Activated CD4-positive, alpha-beta memory T cell treated with anti-CD3 and anti-CD28 coated beads, Interleukin-2, amount 10 ng/mL, durations not matched to agents 7 days and 5 days (primary cell): ENCODE measurements around the gene PLN. TPM values are rescaled to one million over a fixed set of nuclear protein-coding genes. Genes with fewer than 3 reads are reported as not detected.
A peak's percentile ranks its signal among the peaks of the same experiment; 100 is the strongest.

Source experiments
- CTCF ChIA-PET: fragments of 350-600 bp; sonication (Branson Sonifier 250); formaldehyde crosslinking; loops from one replicate; lab custom pipeline; 2021; ENCODE audit warnings: antibody characterized with exemption, inconsistent platforms; lab: Charles Lee
- POLR2A ChIA-PET: fragments of 350-600 bp; sonication (Branson Sonifier 250); formaldehyde crosslinking; loops from one replicate; lab custom pipeline; 2021; ENCODE audit warnings: antibody characterized with exemption; lab: Charles Lee
- DNase-seq: peaks from one replicate; pipeline ENCODE4 v3.0.0-alpha.2; 2020
- H3K27ac Mint-ChIP-seq: one replicate; pipeline ENCODE4 v1.8.0; 2021; ENCODE audit warnings: mild to moderate bottlenecking, mixed read lengths
- H3K27me3 Mint-ChIP-seq: one replicate; pipeline ENCODE4 v1.8.0; 2021; ENCODE audit warnings: mixed read lengths
- H3K36me3 Mint-ChIP-seq: one replicate; pipeline ENCODE4 v1.8.0; 2021; ENCODE audit warnings: low read depth, mixed read lengths
- H3K4me1 Mint-ChIP-seq: one replicate; pipeline ENCODE4 v1.8.0; 2021; ENCODE audit warnings: mixed read lengths
- H3K4me3 Mint-ChIP-seq: one replicate; pipeline ENCODE4 v1.8.0; 2021; ENCODE audit warnings: mild to moderate bottlenecking, mixed read lengths
- H3K9me3 Mint-ChIP-seq: one replicate; pipeline ENCODE4 v1.8.0; 2021; ENCODE audit warnings: mixed read lengths
- total RNA-seq, 2 experiments: library from RNA; stranded (reverse); gene quantifications; one replicate each; pipeline ENCODE4 v1.2.3, GENCODE V29; 2021

PLN gene
- total RNA-seq, 2 experiments from 2014 or later = not detected

GRCh38 chr6:118574051-118574865, 26.2 kb downstream of the PLN start:
- ChIA-PET POLR2A (no interaction called here), CTCF (no interaction called here)
- Mint-ChIP-seq H3K4me3 (no peak overlapping the region), H3K27me3 (no peaks in the 10 kb centered on the region), H3K4me1 (peaks cover 3% of the 10 kb centered on the region), H3K9me3 (peaks cover 51% of the 10 kb centered on the region), H3K27ac (peak overlapping the region; percentile 7), H3K36me3 (peaks cover 55% of the 10 kb centered on the region)
- DNase-seq = no peak

GRCh38 chr6:118577972-118578371, 29.9 kb downstream of the PLN start:
- CTCF ChIA-PET = no interaction called here
- peaks cover 69% of the 10 kb centered on the region for H3K9me3 Mint-ChIP-seq
- peaks cover 77% of the 10 kb centered on the region for H3K36me3 Mint-ChIP-seq
- no peak overlapping the region for H3K4me3 Mint-ChIP-seq
- no peaks in the 10 kb centered on the region for H3K27me3 Mint-ChIP-seq
- DNase-seq = no peak
- POLR2A ChIA-PET = no interaction called here
- H3K4me1 Mint-ChIP-seq = peaks cover 5% of the 10 kb centered on the region
- no peak overlapping the region for H3K27ac Mint-ChIP-seq

- DNase-seq = no peak
- H3K36me3 Mint-ChIP-seq = peaks cover 74% of the 10 kb centered on the region
Measured at GRCh38 chr6:118578617-118579016, 30.5 kb downstream of the PLN start.

GRCh38 chr6:118579786-118580185, 31.7 kb downstream of the PLN start:
- CTCF ChIA-PET = interaction anchor here (0.8 to 2.2 kb wide), 4 partner anchors 12 to 66 kb away, joined by 3 to 8 read pairs (median 4); no protein-coding TSS in a partner anchor
- H3K4me1 Mint-ChIP-seq = peaks cover 2% of the 10 kb centered on the region
- H3K27ac Mint-ChIP-seq = no peak overlapping the region
- no peaks in the 10 kb centered on the region for H3K27me3 Mint-ChIP-seq
- peaks cover 63% of the 10 kb centered on the region for H3K36me3 Mint-ChIP-seq
- POLR2A ChIA-PET = no interaction called here
- peaks cover 56% of the 10 kb centered on the region for H3K9me3 Mint-ChIP-seq
- no peak overlapping the region for H3K4me3 Mint-ChIP-seq
- DNase-seq = no peak

More at GRCh38 chr6:118578617-118579016, 30.5 kb downstream of the PLN start:
- Mint-ChIP-seq H3K9me3 (peaks cover 66% of the 10 kb centered on the region), H3K27me3 (no peaks in the 10 kb centered on the region), H3K27ac (no peak overlapping the region), H3K4me1 (peaks cover 5% of the 10 kb centered on the region), H3K4me3 (no peak overlapping the region)
- CTCF ChIA-PET = no interaction called here
- POLR2A ChIA-PET = no interaction called here

GRCh38 chr6:118580585-118581419, 32.7 kb downstream of the PLN start:
- Mint-ChIP-seq H3K27me3 (no peaks in the 10 kb centered on the region), H3K9me3 (peaks cover 46% of the 10 kb centered on the region), H3K36me3 (peaks cover 53% of the 10 kb centered on the region), H3K4me1 (peaks cover 2% of the 10 kb centered on the region), H3K27ac (no peak overlapping the region), H3K4me3 (no peak overlapping the region)
- ChIA-PET POLR2A (no interaction called here), CTCF (interaction anchor here (0.6 to 2.2 kb wide), 9 partner anchors 11 to 1131 kb away, joined by 3 to 8 read pairs (median 3); no protein-coding TSS in a partner anchor)
- DNase-seq = no peak

GRCh38 chr6:118581489-118581959, 33.4 kb downstream of the PLN start:
- H3K27me3 Mint-ChIP-seq = no peaks in the 10 kb centered on the region
- H3K36me3 Mint-ChIP-seq = peaks cover 46% of the 10 kb centered on the region
- POLR2A ChIA-PET = no interaction called here
- CTCF ChIA-PET = interaction anchor here (1.3 to 2.2 kb wide), 3 partner anchors 16 to 605 kb away, joined by 5 to 8 read pairs (median 6); no protein-coding TSS in a partner anchor
- DNase-seq = no peak
- no peak overlapping the region for H3K27ac Mint-ChIP-seq
- H3K9me3 Mint-ChIP-seq = peaks cover 39% of the 10 kb centered on the region
- H3K4me1 Mint-ChIP-seq = peaks cover 2% of the 10 kb centered on the region
- no peak overlapping the region for H3K4me3 Mint-ChIP-seq

- H3K27ac Mint-ChIP-seq = no peak overlapping the region
- H3K4me1 Mint-ChIP-seq = peaks cover 2% of the 10 kb centered on the region
- peaks cover 13% of the 10 kb centered on the region for H3K9me3 Mint-ChIP-seq
- peaks cover 19% of the 10 kb centered on the region for H3K36me3 Mint-ChIP-seq
- no peaks in the 10 kb centered on the region for H3K27me3 Mint-ChIP-seq
- CTCF ChIA-PET = interaction anchor here (1.0 kb wide), 1 partner anchor 20 kb away, joined by 3 read pairs; no protein-coding TSS in a partner anchor
- POLR2A ChIA-PET = no interaction called here
- no peak overlapping the region for H3K4me3 Mint-ChIP-seq
- no peak for DNase-seq
Measured at GRCh38 chr6:118584911-118585310, 36.8 kb downstream of the PLN start.

GRCh38 chr6:118586746-118587485, 38.8 kb downstream of the PLN start:
- H3K4me1 Mint-ChIP-seq = no peaks in the 10 kb centered on the region
- POLR2A ChIA-PET = no interaction called here
- H3K36me3 Mint-ChIP-seq = peaks cover 11% of the 10 kb centered on the region
- no peak overlapping the region for H3K27ac Mint-ChIP-seq
- CTCF ChIA-PET = no interaction called here
- H3K4me3 Mint-ChIP-seq = no peak overlapping the region
- no peaks in the 10 kb centered on the region for H3K27me3 Mint-ChIP-seq
- no peak for DNase-seq
- no peaks in the 10 kb centered on the region for H3K9me3 Mint-ChIP-seq

GRCh38 chr6:118588626-118589025, 40.5 kb downstream of the PLN start:
- H3K27me3 Mint-ChIP-seq = no peaks in the 10 kb centered on the region
- H3K4me1 Mint-ChIP-seq = no peaks in the 10 kb centered on the region
- no peak overlapping the region for H3K27ac Mint-ChIP-seq
- DNase-seq = no peak
- CTCF ChIA-PET = no interaction called here
- no peaks in the 10 kb centered on the region for H3K9me3 Mint-ChIP-seq
- POLR2A ChIA-PET = no interaction called here
- H3K4me3 Mint-ChIP-seq = no peak overlapping the region
- H3K36me3 Mint-ChIP-seq = peaks cover 13% of the 10 kb centered on the region

- Mint-ChIP-seq H3K27ac (no peak overlapping the region), H3K4me1 (no peaks in the 10 kb centered on the region), H3K36me3 (peaks cover 18% of the 10 kb centered on the region), H3K9me3 (no peaks in the 10 kb centered on the region), H3K27me3 (no peaks in the 10 kb centered on the region), H3K4me3 (no peak overlapping the region)
- DNase-seq = no peak
- CTCF ChIA-PET = no interaction called here
- POLR2A ChIA-PET = no interaction called here
Measured at GRCh38 chr6:118589186-118589585, 41.1 kb downstream of the PLN start.

GRCh38 chr6:118589649-118590365, 41.7 kb downstream of the PLN start:
- Mint-ChIP-seq H3K4me3 (no peak overlapping the region), H3K4me1 (no peaks in the 10 kb centered on the region), H3K36me3 (peaks cover 18% of the 10 kb centered on the region), H3K27me3 (no peaks in the 10 kb centered on the region), H3K27ac (no peak overlapping the region), H3K9me3 (no peaks in the 10 kb centered on the region)
- no peak for DNase-seq
- CTCF ChIA-PET = no interaction called here
- POLR2A ChIA-PET = no interaction called here

GRCh38 chr6:118591897-118592296, 43.8 kb downstream of the PLN start:
- no peaks in the 10 kb centered on the region for H3K4me1 Mint-ChIP-seq
- peaks cover 27% of the 10 kb centered on the region for H3K36me3 Mint-ChIP-seq
- H3K9me3 Mint-ChIP-seq = peaks cover 3% of the 10 kb centered on the region
- DNase-seq = no peak
- no peak overlapping the region for H3K27ac Mint-ChIP-seq
- ChIA-PET POLR2A (interaction anchor here (0.8 kb wide), 1 partner anchor 13 kb away, joined by 3 read pairs; no protein-coding TSS in a partner anchor), CTCF (interaction anchor here (1.0 kb wide), 1 partner anchor 12 kb away, joined by 3 read pairs; no protein-coding TSS in a partner anchor)
- no peaks in the 10 kb centered on the region for H3K27me3 Mint-ChIP-seq
- H3K4me3 Mint-ChIP-seq = no peak overlapping the region
